DND-41 (cell line): Measurements from ENCODE around the gene ZBED1.
"Not testable (repeated sequence)": the region's sequence is repeated elsewhere in the genome, so short reads cannot be mapped to it uniquely, and the experiment has no call there.

ENCODE experiments used
- ATAC-seq: fragments of 200-7000 bp; cut with Tn5 transposase; 3 replicates; pipeline ENCODE4 v1.9.1; 2021; ENCODE audit warnings: low read depth; ENCODE audit not compliant: insufficient read depth
- DNase-seq: peaks from one replicate; pipeline ENCODE4 v3.0.0-alpha.2; 2020
- H2AFZ ChIP-seq: 2 replicates; pipeline ENCODE4 v1.6.0; 2012; ENCODE audit warnings: low read depth, low read length
- H3K27ac ChIP-seq: 2 replicates; pipeline ENCODE4 v1.5.1; 2012; ENCODE audit warnings: low read length, inconsistent platforms
- H3K27me3 ChIP-seq: fragments of 200-600 bp; sonication (generic); 2 replicates; pipeline ENCODE4 v1.6.0; 2012; ENCODE audit warnings: low read length, mild to moderate bottlenecking, inconsistent platforms; ENCODE audit not compliant: insufficient read depth, poor library complexity
- H3K36me3 ChIP-seq: 2 replicates; pipeline ENCODE4 v1.5.1; 2012; ENCODE audit warnings: low read length, inconsistent platforms; ENCODE audit not compliant: insufficient read depth
- H3K4me1 ChIP-seq: 2 replicates; pipeline ENCODE4 v1.5.1; 2012; ENCODE audit warnings: mild to moderate bottlenecking, low read length; ENCODE audit not compliant: insufficient read depth
- H3K4me2 ChIP-seq: 2 replicates; pipeline ENCODE4 v1.6.0; 2012; ENCODE audit warnings: mild to moderate bottlenecking, moderate library complexity, low read length, inconsistent platforms; ENCODE audit not compliant: insufficient read depth
- H3K4me3 ChIP-seq, 2 experiments: fragments of 200-600 bp in 1 of 2; shearing (Covaris generic) in 1 of 2; 2 replicates each; pipeline ENCODE4 v1.5.1; 2012 to 2016; ENCODE audit warnings: inconsistent platforms in 2 of 2, low read length in 2 of 2, mild to moderate bottlenecking in 2 of 2, low read depth in 1 of 2, moderate library complexity in 1 of 2
- H3K79me2 ChIP-seq: 2 replicates; pipeline ENCODE4 v1.6.0; 2012; ENCODE audit warnings: low read length, inconsistent platforms; ENCODE audit not compliant: insufficient read depth
- H3K9ac ChIP-seq: 2 replicates; pipeline ENCODE4 v1.6.0; 2012; ENCODE audit warnings: low read depth, mild to moderate bottlenecking, inconsistent platforms, low read length, moderate library complexity
- H3K9me3 ChIP-seq: 2 replicates; pipeline ENCODE4 v1.5.1; 2012; ENCODE audit warnings: low read length, moderate library complexity, mild to moderate bottlenecking, inconsistent platforms; ENCODE audit not compliant: insufficient read depth, severe bottlenecking
- H4K20me1 ChIP-seq: 2 replicates; pipeline ENCODE4 v1.6.0; 2012; ENCODE audit warnings: low read length; ENCODE audit not compliant: insufficient read depth
- EZH2 ChIP-seq: IDR thresholded peaks from 3 replicates; pipeline ENCODE4 v1.6.1; 2012; ENCODE audit warnings: borderline replicate concordance, low read depth, mild to moderate bottlenecking, moderate library complexity, low read length, inconsistent platforms; ENCODE audit not compliant: severe bottlenecking
- TF ChIP-seq, protein P1 (sequence below): IDR thresholded peaks from 2 replicates; pipeline ENCODE4 v1.5.1; 2012; ENCODE audit warnings: borderline replicate concordance, low read length, moderate library complexity, mild to moderate bottlenecking; ENCODE audit not compliant: poor library complexity, severe bottlenecking; ENCODE audit errors: extremely low read depth

Gene ZBED1

GRCh38 chrX:2483398-2484060 lies 17.2 kb downstream of the ZBED1 start:
- DNase-seq (no peak), ATAC-seq (no peak)
- Histone ChIP-seq H3K4me3 (no peak overlapping the region), H3K79me2 (peaks cover 40% of the 10 kb centered on the region), H3K9me3 (no peaks in the 10 kb centered on the region), H4K20me1 (peaks cover 40% of the 10 kb centered on the region; the same call in 1 of the 2 replicates), H3K27ac (no peak overlapping the region), H3K9ac (no peak overlapping the region), H3K4me1 (no peaks in the 10 kb centered on the region), H3K27me3 (no peaks in the 10 kb centered on the region), H3K4me2 (no peak overlapping the region), H2AFZ (no peak overlapping the region), H3K36me3 (peaks cover 27% of the 10 kb centered on the region)
- TF ChIP-seq EZH2, result no peak
- TF ChIP-seq, protein P1, sequence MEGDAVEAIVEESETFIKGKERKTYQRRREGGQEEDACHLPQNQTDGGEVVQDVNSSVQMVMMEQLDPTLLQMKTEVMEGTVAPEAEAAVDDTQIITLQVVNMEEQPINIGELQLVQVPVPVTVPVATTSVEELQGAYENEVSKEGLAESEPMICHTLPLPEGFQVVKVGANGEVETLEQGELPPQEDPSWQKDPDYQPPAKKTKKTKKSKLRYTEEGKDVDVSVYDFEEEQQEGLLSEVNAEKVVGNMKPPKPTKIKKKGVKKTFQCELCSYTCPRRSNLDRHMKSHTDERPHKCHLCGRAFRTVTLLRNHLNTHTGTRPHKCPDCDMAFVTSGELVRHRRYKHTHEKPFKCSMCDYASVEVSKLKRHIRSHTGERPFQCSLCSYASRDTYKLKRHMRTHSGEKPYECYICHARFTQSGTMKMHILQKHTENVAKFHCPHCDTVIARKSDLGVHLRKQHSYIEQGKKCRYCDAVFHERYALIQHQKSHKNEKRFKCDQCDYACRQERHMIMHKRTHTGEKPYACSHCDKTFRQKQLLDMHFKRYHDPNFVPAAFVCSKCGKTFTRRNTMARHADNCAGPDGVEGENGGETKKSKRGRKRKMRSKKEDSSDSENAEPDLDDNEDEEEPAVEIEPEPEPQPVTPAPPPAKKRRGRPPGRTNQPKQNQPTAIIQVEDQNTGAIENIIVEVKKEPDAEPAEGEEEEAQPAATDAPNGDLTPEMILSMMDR, result no peak

DNA sequence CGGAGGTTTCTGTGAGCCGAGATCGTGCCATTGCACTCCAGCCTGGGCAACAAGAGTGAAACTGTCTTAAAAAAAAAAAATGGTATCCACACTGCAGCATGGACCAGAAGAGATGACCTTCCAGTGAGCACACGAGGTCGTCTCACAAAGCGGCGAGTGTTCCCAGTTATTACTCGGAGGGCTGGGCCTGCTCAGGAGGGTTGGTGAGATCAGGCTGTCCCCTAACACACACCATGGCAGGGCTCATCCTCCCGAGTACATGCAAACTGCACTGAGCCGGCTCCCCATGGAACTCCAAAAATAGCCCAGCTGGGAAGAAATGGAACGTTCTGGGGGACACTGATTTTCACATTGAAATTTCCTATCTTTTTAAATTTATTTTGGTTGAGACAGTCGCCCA lies 19.2 kb downstream of the ZBED1 start:
- H3K9me3 ChIP-seq, H3K27ac ChIP-seq, H3K36me3 ChIP-seq, DNase-seq, H3K27me3 ChIP-seq, H3K4me2 ChIP-seq, H3K4me3 ChIP-seq, H2AFZ ChIP-seq, ATAC-seq, H3K4me1 ChIP-seq, H3K9ac ChIP-seq: not testable (repeated sequence)
- Histone ChIP-seq H4K20me1 (peaks cover 35% of the 10 kb centered on the region; the same call in 1 of the 2 replicates), H3K79me2 (peaks cover 41% of the 10 kb centered on the region)

DNA sequence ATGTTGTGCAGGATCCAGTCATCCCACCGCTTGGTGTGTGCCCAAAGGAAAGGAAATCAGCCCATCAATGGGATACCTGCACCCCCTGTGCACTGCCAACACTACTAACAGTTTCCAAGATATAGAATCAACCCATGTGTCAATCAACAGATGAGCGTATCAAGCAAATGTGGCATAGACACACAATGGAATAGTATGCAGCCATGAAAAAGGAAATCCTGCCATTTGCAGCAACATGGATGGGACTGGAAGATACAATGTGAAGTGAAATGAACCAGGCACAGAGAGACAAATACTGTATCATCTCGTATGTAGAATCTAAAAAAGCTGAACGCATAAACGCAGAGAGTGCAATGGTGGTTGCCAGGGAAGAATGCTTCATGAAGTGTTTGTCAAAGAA lies 20.8 kb downstream of the ZBED1 start:
- peaks cover 43% of the 10 kb centered on the region for H3K79me2 ChIP-seq
- not testable (repeated sequence) for ATAC-seq

GRCh38 chrX:2479420-2479780 lies 21.4 kb downstream of the ZBED1 start:
- TF ChIP-seq EZH2, result no peak
- TF ChIP-seq, protein P1, result no peak
- Histone ChIP-seq H4K20me1 (peaks cover 37% of the 10 kb centered on the region), H2AFZ (no peak overlapping the region), H3K27ac (no peak overlapping the region), H3K4me1 (no peaks in the 10 kb centered on the region), H3K36me3 (peaks cover 2% of the 10 kb centered on the region; the same call in 1 of the 2 replicates), H3K4me3 (no peak overlapping the region), H3K9ac (no peak overlapping the region), H3K9me3 (no peaks in the 10 kb centered on the region), H3K27me3 (no peaks in the 10 kb centered on the region), H3K79me2 (peaks cover 46% of the 10 kb centered on the region), H3K4me2 (no peak overlapping the region)
- no peak for ATAC-seq
- DNase-seq, result no peak

More for the DNA sequence above, 20.8 kb downstream of the ZBED1 start:
- not testable (repeated sequence) for H3K4me2 ChIP-seq, H2AFZ ChIP-seq, DNase-seq, H3K36me3 ChIP-seq, H3K27ac ChIP-seq, H3K9ac ChIP-seq, H3K4me3 ChIP-seq, H3K9me3 ChIP-seq, H3K27me3 ChIP-seq, H3K4me1 ChIP-seq
- H4K20me1 ChIP-seq, result peaks cover 36% of the 10 kb centered on the region
